BLaER1 treated with 17β-estradiol and CSF1 and Interleukin-3, amounts not matched to agents 10 nM and 100 nM (cell line): Measurements from ENCODE around the gene BRD9.
"Not testable (repeated sequence)": the region's sequence is repeated elsewhere in the genome, so short reads cannot be mapped to it uniquely, and the experiment has no call there.

ENCODE experiments used
- H3K27ac ChIP-seq, 11 experiments: shearing (Covaris generic); formaldehyde crosslinking; 2 replicates each; pipeline ENCODE4 v1.8.1; 2022
- H3K27me3 ChIP-seq, 11 experiments: shearing (Covaris generic); formaldehyde crosslinking; 2 replicates each; pipeline ENCODE4 v1.8.1; 2022
- H3K36me3 ChIP-seq, 11 experiments: shearing (Covaris generic); formaldehyde crosslinking; 2 replicates each; pipeline ENCODE4 v1.8.1; 2022
- H3K4me1 ChIP-seq, 10 experiments: shearing (Covaris generic); formaldehyde crosslinking; 2 replicates each; pipeline ENCODE4 v1.8.1; 2022
- H3K4me2 ChIP-seq, 11 experiments: shearing (Covaris generic); formaldehyde crosslinking; 2 replicates each; pipeline ENCODE4 v1.8.1; 2022
- H3K4me3 ChIP-seq, 10 experiments: shearing (Covaris generic); formaldehyde crosslinking; 2 replicates each; pipeline ENCODE4 v1.8.1; 2022
- H3K9ac ChIP-seq, 11 experiments: shearing (Covaris generic); formaldehyde crosslinking; 2 replicates each; pipeline ENCODE4 v1.8.1; 2022
- H3K9me3 ChIP-seq, 11 experiments: shearing (Covaris generic); formaldehyde crosslinking; replicated peaks in 1 of 11; 2 replicates each; pipeline ENCODE4 v1.8.1; 2022
- H4K20me1 ChIP-seq, 11 experiments: shearing (Covaris generic); formaldehyde crosslinking; 2 replicates each; pipeline ENCODE4 v1.8.1; 2022
- Cebpa-rat ChIP-seq, 11 experiments: shearing (Covaris generic); IDR thresholded peaks; 2 replicates each; pipeline ENCODE4 v1.8.1; 2022

The BRD9 gene

DNA sequence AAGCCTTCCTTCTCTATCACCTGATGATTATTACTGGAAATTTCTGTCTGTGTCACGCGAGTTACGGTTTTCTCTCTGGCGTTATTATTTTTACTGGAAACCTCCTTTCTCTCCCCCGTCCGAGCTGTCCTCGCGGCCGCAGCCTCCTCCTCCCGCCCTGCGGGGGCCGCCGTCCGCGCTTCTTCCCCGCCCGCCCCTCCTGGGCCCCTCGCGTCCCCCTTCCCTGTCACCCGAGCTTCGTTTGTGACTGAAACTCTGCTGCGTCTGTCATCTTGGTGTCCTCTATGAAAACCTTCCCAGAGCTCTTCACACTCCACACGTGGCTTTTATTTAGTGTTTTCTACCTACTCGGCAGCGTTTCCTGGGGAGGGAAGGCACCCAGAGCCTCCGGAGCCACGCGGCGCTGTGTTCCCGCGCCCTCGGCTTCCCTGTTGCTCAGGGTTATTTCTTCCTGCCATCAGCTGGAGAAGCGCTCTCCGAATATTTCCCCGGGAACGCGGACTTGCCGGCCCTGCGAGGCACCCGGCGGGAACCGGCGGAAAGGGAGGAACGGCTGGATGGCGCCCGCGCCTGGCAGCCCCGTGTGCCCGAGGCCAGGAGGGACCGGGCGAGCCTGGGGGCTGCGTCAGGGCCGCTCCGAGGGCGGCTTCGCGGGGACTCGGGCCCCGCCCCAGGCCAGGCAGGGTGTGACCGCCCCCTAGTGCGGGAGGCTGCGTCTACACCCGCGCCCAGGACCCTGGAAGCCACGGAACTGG lies 34.0 kb upstream of the BRD9 start:
- H3K27ac ChIP-seq: no peak overlapping the region
- TF ChIP-seq Cebpa-rat (IDR thresholded peaks at IDR 0.05): no peak
- H3K4me3 ChIP-seq: peak overlapping the region in 8 of 10 experiments; percentile 21 to 60 (median 36); a peak in 12 of 20 replicates
- H3K4me1 ChIP-seq: peaks cover 0 to 12% (median 7%) of the 10 kb centered on the region in 10 experiments; a peak in 12 of 20 replicates
- peak overlapping the region; percentile 52 to 85 (median 67) for H3K4me2 ChIP-seq
- peaks cover 0 to 8% (median 3%) of the 10 kb centered on the region in 11 experiments; a peak in 4 of 22 replicates for H3K36me3 ChIP-seq
- H4K20me1 ChIP-seq: peaks cover 0 to 41% (median 6%) of the 10 kb centered on the region in 11 experiments; a peak in 7 of 22 replicates
- peak overlapping the region in 6 of 11 experiments; percentile 19 to 49 (median 39); a peak in 7 of 22 replicates for H3K9ac ChIP-seq
- peaks cover 0 to 4% (median 0%) of the 10 kb centered on the region in 11 experiments; a peak in 1 of 22 replicates for H3K9me3 ChIP-seq
- peaks cover 35 to 51% (median 42%) of the 10 kb centered on the region in 11 experiments for H3K27me3 ChIP-seq

DNA sequence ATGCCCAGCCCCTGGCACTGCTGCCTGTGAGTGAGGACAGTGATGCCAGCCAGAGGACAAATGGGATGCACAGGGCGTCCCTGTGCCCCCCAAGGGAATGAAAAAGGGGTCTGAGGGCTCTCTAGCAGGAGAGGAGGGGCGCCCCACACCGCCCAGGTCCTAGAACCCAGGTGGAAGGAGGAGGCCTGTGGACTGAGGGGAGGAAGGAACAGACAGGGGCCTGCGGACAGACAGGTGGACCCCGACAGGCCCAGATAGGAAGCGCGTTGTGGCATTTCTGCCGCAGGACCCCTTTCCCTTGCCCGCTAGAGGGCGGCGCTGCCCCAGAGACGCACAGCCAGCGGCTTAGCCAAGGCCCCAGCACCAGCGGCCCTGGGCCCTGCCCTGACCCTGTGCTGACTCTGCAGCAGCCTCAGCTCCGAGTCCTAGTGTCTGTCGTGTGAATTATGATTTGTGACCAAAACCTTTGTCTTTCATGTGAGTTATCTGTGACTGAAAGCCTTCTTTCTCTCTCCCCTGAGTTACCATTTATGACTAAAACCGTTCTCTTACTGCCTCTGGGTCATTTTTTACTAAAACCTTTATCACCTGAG lies 30.8 kb upstream of the BRD9 start:
- peaks cover 35 to 44% (median 41%) of the 10 kb centered on the region in 11 experiments for H3K27me3 ChIP-seq
- peaks cover 0 to 5% (median 0%) of the 10 kb centered on the region in 11 experiments; a peak in 1 of 22 replicates for H3K9me3 ChIP-seq
- H3K4me3 ChIP-seq: no peak overlapping the region
- peaks cover 0 to 12% (median 7%) of the 10 kb centered on the region in 10 experiments; a peak in 12 of 20 replicates for H3K4me1 ChIP-seq
- no peak overlapping the region; a peak in 2 of 22 replicates for H3K4me2 ChIP-seq
- TF ChIP-seq Cebpa-rat (IDR thresholded peaks at IDR 0.05): no peak
- H3K36me3 ChIP-seq: peaks cover 0 to 19% (median 12%) of the 10 kb centered on the region in 11 experiments; a peak in 16 of 22 replicates
- H4K20me1 ChIP-seq: peaks cover 0 to 42% (median 6%) of the 10 kb centered on the region in 11 experiments; a peak in 8 of 22 replicates
- H3K9ac ChIP-seq: no peak overlapping the region
- no peak overlapping the region for H3K27ac ChIP-seq

DNA sequence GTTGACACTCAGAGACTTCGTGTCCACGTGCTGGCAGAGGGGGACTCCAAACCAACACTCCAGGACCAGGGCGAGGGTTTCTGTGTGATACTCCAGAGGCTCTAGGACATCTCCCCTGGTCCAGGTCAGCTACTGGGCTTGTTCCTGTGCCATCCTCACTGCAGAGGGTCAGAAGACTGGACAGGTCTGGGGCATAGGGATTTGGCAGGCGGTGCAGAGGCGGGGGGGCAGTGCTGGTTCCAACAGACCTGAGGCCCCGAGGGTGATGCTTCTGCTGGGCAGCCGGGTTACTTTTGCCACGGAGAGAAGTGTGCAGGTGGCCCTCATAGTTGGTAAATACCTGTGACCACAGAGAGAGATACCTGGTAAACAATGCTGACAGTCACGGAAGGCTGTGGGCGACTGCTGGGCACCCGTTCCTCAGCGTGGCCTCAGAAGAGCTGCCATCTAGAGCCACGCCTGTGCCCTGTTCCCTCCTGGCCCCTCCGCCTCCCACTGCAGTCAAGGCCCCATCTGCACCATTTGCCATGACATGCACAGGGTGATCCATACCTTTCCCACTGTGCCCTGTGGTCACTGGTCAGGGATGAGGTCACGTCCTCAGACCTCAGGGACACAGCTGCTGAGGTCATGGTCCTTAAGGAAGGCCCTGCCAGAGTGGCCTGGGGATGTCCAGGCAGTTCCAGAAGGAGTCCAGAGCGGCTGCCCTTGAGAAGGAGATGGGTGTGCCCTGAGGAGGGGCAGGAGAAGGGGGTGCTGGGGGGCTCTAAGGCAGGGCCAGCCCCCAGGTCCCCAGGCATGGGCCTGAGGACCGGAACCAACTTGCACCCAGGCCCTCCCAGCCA lies 30.1 kb upstream of the BRD9 start:
- no peak overlapping the region for H3K4me2 ChIP-seq
- no peak overlapping the region for H3K4me3 ChIP-seq
- peaks cover 30 to 37% (median 36%) of the 10 kb centered on the region in 11 experiments for H3K27me3 ChIP-seq
- peaks cover 0 to 26% (median 17%) of the 10 kb centered on the region in 11 experiments; a peak in 16 of 22 replicates for H3K36me3 ChIP-seq
- peaks cover 0 to 5% (median 0%) of the 10 kb centered on the region in 11 experiments; a peak in 1 of 22 replicates for H3K9me3 ChIP-seq
- H3K4me1 ChIP-seq: peaks cover 0 to 12% (median 7%) of the 10 kb centered on the region in 10 experiments; a peak in 12 of 20 replicates
- no peak overlapping the region for H3K9ac ChIP-seq
- no peak overlapping the region for H3K27ac ChIP-seq
- H4K20me1 ChIP-seq: peaks cover 0 to 42% (median 6%) of the 10 kb centered on the region in 11 experiments; a peak in 8 of 22 replicates
- no peak for TF ChIP-seq Cebpa-rat (IDR thresholded peaks at IDR 0.05)

DNA sequence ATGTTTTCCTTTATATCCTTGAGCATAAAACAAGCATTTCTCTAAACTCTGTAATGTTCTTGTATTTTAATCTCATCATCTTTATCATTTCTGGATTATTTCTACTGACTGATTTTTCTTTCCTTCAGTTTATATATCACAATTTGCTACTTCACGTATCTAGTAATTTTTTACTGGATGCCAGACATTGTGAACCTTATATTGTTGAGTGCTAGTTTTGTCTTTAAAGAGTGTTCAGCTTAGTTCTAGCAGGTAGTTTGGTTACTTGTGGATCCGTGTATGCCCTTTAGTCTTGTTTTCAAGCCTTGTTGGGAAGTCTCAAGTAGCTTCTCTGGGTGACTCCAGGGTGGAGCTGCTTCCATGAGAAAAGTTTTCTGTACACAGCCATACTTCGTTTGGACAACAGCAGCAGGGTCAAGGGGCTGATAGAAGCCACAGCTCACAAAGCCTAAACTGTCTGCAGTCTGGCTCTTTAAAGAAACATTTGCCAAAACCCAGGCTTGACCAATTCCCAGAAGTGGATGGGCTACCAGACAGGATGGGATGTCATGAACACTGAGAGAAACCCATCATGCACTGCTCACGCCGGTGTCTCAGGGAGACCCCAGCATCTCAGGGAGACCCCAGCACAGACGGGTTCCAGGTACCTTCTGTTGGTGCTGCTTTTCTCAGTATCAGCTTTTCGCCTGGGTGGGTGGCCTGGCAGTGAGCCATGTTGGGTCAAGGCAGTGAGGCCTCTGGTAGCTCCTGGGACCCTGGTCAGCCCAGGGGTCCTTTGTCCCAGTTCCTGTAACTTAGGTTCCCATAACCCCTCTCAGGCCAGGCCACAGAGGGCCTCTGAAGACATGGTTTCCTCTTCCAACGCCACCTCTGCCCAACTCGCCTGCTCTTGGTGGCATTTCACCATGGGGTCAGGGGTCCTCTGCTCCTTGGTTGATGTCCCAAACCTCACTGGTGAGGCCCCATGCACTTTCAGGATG lies 29.1 kb upstream of the BRD9 start:
- peaks cover 0 to 37% (median 0%) of the 10 kb centered on the region in 11 experiments; a peak in 9 of 22 replicates for H4K20me1 ChIP-seq
- H3K4me3 ChIP-seq: no peak overlapping the region
- H3K4me1 ChIP-seq: peaks cover 0 to 7% (median 2%) of the 10 kb centered on the region in 10 experiments; a peak in 12 of 20 replicates
- peaks cover 0 to 35% (median 26%) of the 10 kb centered on the region in 11 experiments; a peak in 18 of 22 replicates for H3K36me3 ChIP-seq
- H3K9ac ChIP-seq: no peak overlapping the region
- no peak overlapping the region for H3K4me2 ChIP-seq
- peaks cover 0 to 5% (median 0%) of the 10 kb centered on the region in 11 experiments; a peak in 1 of 22 replicates for H3K9me3 ChIP-seq
- no peak overlapping the region for H3K27ac ChIP-seq
- TF ChIP-seq Cebpa-rat (IDR thresholded peaks at IDR 0.05): no peak
- peaks cover 20 to 28% (median 27%) of the 10 kb centered on the region in 11 experiments for H3K27me3 ChIP-seq

DNA sequence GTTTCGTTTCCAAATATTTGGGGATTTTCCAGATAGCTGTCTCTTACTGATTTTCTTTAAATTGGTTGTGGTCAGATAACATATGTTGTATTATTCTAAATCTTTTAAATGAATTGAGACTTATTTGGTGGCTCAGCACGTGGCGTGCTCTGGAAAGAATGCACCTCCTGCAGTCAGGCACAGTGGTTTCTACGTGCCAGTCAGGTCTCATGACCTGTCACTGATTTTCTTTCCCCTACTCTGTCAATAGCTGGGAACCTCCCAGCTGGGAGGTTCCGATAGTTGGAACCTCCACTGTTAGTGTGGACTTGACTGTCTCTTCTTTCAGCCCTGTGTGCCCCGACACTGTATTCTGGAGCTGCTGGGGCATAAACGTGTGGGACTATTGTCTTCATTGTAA lies 27.7 kb upstream of the BRD9 start:
- Histone ChIP-seq H3K27me3 (peaks cover 6 to 14% (median 12%) of the 10 kb centered on the region in 11 experiments), H3K4me1 (peaks cover 0 to 4% (median 0%) of the 10 kb centered on the region in 10 experiments; a peak in 2 of 20 replicates), H3K4me3 (no peak overlapping the region), H3K4me2 (no peak overlapping the region), H3K9ac (0 out of 22 replicates have a peak overlapping the region, but pooled peaks of 1 of the 11 experiments have one; percentile 17), H4K20me1 (peaks cover 0 to 48% (median 0%) of the 10 kb centered on the region in 11 experiments; a peak in 9 of 22 replicates), H3K9me3 (peaks cover 0 to 5% (median 0%) of the 10 kb centered on the region in 11 experiments; a peak in 1 of 22 replicates), H3K27ac (no peak overlapping the region), H3K36me3 (peaks cover 4 to 49% (median 40%) of the 10 kb centered on the region in 11 experiments; a peak in 21 of 22 replicates)
- no peak for TF ChIP-seq Cebpa-rat (IDR thresholded peaks at IDR 0.05)

DNA sequence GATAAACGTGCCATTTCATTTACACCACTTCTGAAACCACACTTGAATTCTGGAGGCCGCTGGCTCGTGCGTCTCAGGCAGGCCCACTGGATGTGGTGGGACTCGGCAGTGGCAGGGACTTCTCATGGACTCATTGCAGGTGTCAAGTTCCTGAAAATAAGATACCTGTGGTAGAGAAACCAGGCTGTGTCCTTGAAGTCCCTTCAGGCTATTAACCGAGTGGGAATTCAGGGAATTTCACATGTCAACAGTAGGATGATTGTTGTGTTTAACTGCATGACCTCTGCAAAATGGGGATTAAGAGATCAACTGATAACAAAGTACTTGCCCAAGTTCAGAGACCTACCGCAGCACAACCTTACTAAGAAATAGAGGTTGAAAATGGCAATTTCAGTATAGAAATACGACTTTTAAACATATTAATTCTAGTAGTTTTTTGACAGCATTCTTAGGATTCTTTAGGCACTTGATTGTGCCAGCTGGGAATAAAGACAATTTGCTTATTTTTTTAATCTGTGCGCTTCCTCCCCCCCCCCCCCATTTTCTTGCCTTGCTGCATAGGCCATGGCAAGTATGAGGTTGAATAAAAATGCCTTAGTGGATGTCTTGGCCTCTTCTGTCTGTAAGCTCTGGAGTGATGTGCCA lies 26.9 kb upstream of the BRD9 start:
- Histone ChIP-seq H3K4me2 (no peak overlapping the region), H3K27ac (no peak overlapping the region), H3K27me3 (peaks cover 0 to 6% (median 4%) of the 10 kb centered on the region in 11 experiments; a peak in 19 of 22 replicates), H3K9ac (no peak overlapping the region), H3K4me1 (peaks cover 0 to 4% (median 0%) of the 10 kb centered on the region in 10 experiments; a peak in 2 of 20 replicates), H4K20me1 (peaks cover 0 to 44% (median 0%) of the 10 kb centered on the region in 11 experiments; a peak in 9 of 22 replicates), H3K9me3 (peaks cover 0 to 5% (median 0%) of the 10 kb centered on the region in 11 experiments; a peak in 1 of 22 replicates), H3K36me3 (peaks cover 4 to 58% (median 48%) of the 10 kb centered on the region in 11 experiments; a peak in 21 of 22 replicates), H3K4me3 (no peak overlapping the region)
- TF ChIP-seq Cebpa-rat (IDR thresholded peaks at IDR 0.05): no peak

DNA sequence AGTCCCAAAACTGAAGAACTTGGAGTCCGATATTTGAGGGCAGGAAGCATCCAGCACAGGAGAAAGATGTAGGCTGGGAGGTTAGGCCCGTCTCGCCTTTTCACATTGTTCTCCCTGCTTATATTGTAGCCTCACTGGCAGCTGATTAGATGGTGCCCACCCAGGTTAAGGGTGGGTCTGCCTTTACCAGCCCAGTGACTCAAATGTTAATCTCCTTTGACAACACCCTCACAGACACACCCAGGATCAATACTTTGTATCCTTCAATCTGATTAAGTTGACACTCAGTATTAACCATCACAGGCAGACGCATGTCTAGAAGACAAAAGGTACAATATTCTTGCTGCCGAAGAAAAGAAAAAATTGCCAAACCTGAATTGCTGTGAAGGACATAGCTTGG lies 26.1 kb upstream of the BRD9 start:
- Histone ChIP-seq H3K36me3 (peaks cover 7 to 66% (median 56%) of the 10 kb centered on the region in 11 experiments; a peak in 21 of 22 replicates), H4K20me1 (peaks cover 0 to 40% (median 0%) of the 10 kb centered on the region in 11 experiments; a peak in 9 of 22 replicates)
- not testable (repeated sequence) for H3K27ac ChIP-seq, H3K9me3 ChIP-seq, H3K4me3 ChIP-seq, H3K9ac ChIP-seq, H3K27me3 ChIP-seq, H3K4me1 ChIP-seq, H3K4me2 ChIP-seq
